H1 (cell line): Measurements from ENCODE around the gene ELP5. TPM values are rescaled to one million over a fixed set of nuclear protein-coding genes. Genes with fewer than 3 reads are reported as not detected.

Source experiments
- CTCF ChIA-PET: fragments of 300-600 bp; sonication (Branson Sonifier 250); formaldehyde crosslinking; loops from one replicate; lab custom pipeline; 2021; ENCODE audit not compliant: partially characterized antibody; lab: Charles Lee
- POLR2A ChIA-PET: fragments of 300-600 bp; sonication (Branson Sonifier 250); formaldehyde crosslinking; loops from one replicate; lab custom pipeline; 2021; ENCODE audit warnings: inconsistent platforms; ENCODE audit not compliant: partially characterized antibody; lab: Charles Lee
- DNase-seq, 2 experiments: peaks; one replicate each; pipeline versions ENCODE4 v3.0.0 to v3.0.0-alpha.2; 2010 to 2022; ENCODE audit warnings: low spot score in 2 of 2, low read depth in 1 of 2, mixed read lengths in 1 of 2
- FAIRE-seq: peaks from 2 replicates; lab custom pipeline; 2011; peaks lifted over from hg19 to GRCh38; lab: Jason Lieb, UNC
- H2AFZ ChIP-seq: 2 replicates; pipeline ENCODE4 v1.8.1; 2012; ENCODE audit warnings: low read length, inconsistent platforms
- H2AK5ac ChIP-seq: 2 replicates; pipeline ENCODE4 v1.6.1; 2013; ENCODE audit warnings: low read depth, low read length
- H2BK120ac ChIP-seq: replicated peaks from 2 replicates; pipeline ENCODE3; 2013; ENCODE audit warnings: low read depth, low read length, inconsistent platforms
- H2BK12ac ChIP-seq: 2 replicates; pipeline ENCODE4 v1.6.1; 2013; ENCODE audit warnings: low read depth, low read length
- H2BK15ac ChIP-seq: 2 replicates; pipeline ENCODE4 v1.6.1; 2013; ENCODE audit warnings: low read length
- H2BK20ac ChIP-seq: 2 replicates; pipeline ENCODE4 v1.6.1; 2013; ENCODE audit warnings: low read length
- H2BK5ac ChIP-seq: 2 replicates; pipeline ENCODE4 v1.6.1; 2013; ENCODE audit warnings: low read depth, low read length
- H3K14ac ChIP-seq: 2 replicates; pipeline ENCODE4 v1.6.1; 2013; ENCODE audit warnings: inconsistent platforms; ENCODE audit not compliant: insufficient read length
- H3K18ac ChIP-seq: 2 replicates; pipeline ENCODE4 v1.6.1; 2013; ENCODE audit warnings: low read length; ENCODE audit errors: extremely low read depth
- H3K23ac ChIP-seq: 2 replicates; pipeline ENCODE4 v1.6.1; 2013; ENCODE audit warnings: inconsistent platforms; ENCODE audit not compliant: insufficient read length
- H3K23me2 ChIP-seq: 2 replicates; pipeline ENCODE4 v1.6.1; 2013; ENCODE audit warnings: low read depth, low read length
- H3K27ac ChIP-seq: 2 replicates; pipeline ENCODE4 v1.6.1; 2011; ENCODE audit warnings: low read depth, low read length, inconsistent platforms
- H3K27me3 ChIP-seq, 4 experiments: replicated peaks in 1 of 4; 1 replicate in 1 of 4; 2 replicates in 3 of 4; pipeline versions ENCODE4 v1.6.1 to v1.8.1; 2011 to 2013; ENCODE audit warnings: low read length in 3 of 4, mild to moderate bottlenecking in 3 of 4, inconsistent platforms in 2 of 4, mixed read lengths in 2 of 4, moderate library complexity in 1 of 4; ENCODE audit not compliant: control insufficient read depth in 3 of 4, insufficient read depth in 3 of 4; ENCODE audit errors: extremely low read depth in 1 of 4
- H3K36me3 ChIP-seq, 4 experiments: 2 replicates each; pipeline versions ENCODE4 v1.6.1 to v1.8.1; 2011 to 2013; ENCODE audit warnings: mild to moderate bottlenecking in 4 of 4, low read length in 3 of 4, moderate library complexity in 2 of 4, control low read depth in 1 of 4, inconsistent platforms in 1 of 4; ENCODE audit not compliant: insufficient read depth in 4 of 4, control insufficient read depth in 2 of 4
- H3K4ac ChIP-seq: replicated peaks from 2 replicates; pipeline ENCODE3; 2013; ENCODE audit warnings: low read length, low read depth, mixed read lengths, inconsistent platforms; ENCODE audit not compliant: insufficient read length
- H3K4me1 ChIP-seq, 4 experiments: replicated peaks in 1 of 4; 1 replicate in 1 of 4; 2 replicates in 3 of 4; pipeline versions ENCODE4 v1.6.1 to v1.8.1; 2011 to 2013; ENCODE audit warnings: low read length in 3 of 4, inconsistent platforms in 2 of 4, mixed read lengths in 1 of 4; ENCODE audit not compliant: insufficient read depth in 4 of 4, control insufficient read depth in 3 of 4
- H3K4me2 ChIP-seq, 2 experiments: 2 replicates each; pipeline versions ENCODE4 v1.6.1 to v1.8.1; 2011 to 2013; ENCODE audit warnings: low read depth in 2 of 2, low read length in 2 of 2, control low read depth in 1 of 2, inconsistent platforms in 1 of 2, mild to moderate bottlenecking in 1 of 2; ENCODE audit not compliant: insufficient read depth in 1 of 2
- H3K4me3 ChIP-seq, 4 experiments: fragments of 200-600, 300-600 bp in 1 of 4; sonication (generic), shearing (Covaris generic), sonication (Bioruptor Twin) in 1 of 4; 2 replicates each; pipeline versions ENCODE4 v1.5.1 to v1.8.1; 2011 to 2016; ENCODE audit warnings: low read length in 4 of 4, low read depth in 3 of 4, control low read depth in 2 of 4, inconsistent platforms in 2 of 4, mild to moderate bottlenecking in 2 of 4, mixed read lengths in 1 of 4, moderate library complexity in 1 of 4; ENCODE audit not compliant: insufficient read depth in 2 of 4; ENCODE audit errors: extremely low read depth in 1 of 4
- H3K56ac ChIP-seq: replicated peaks from 2 replicates; pipeline ENCODE3; 2013; ENCODE audit warnings: low read depth, mild to moderate bottlenecking, mixed read lengths, low read length, inconsistent platforms; ENCODE audit not compliant: insufficient read length
- H3K79me1 ChIP-seq: 2 replicates; pipeline ENCODE4 v1.6.1; 2013; ENCODE audit warnings: low read depth, low read length, control low read depth
- H3K79me2 ChIP-seq, 2 experiments: 2 replicates each; pipeline versions ENCODE4 v1.6.1 to v1.8.1; 2012 to 2013; ENCODE audit warnings: low read length in 2 of 2, mild to moderate bottlenecking in 2 of 2, inconsistent platforms in 1 of 2; ENCODE audit not compliant: insufficient read depth in 2 of 2, control insufficient read depth in 1 of 2
- H3K9ac ChIP-seq, 4 experiments: replicated peaks in 1 of 4; 1 replicate in 1 of 4; 2 replicates in 3 of 4; pipeline versions ENCODE4 v1.6.1 to v1.8.1; 2011 to 2013; ENCODE audit warnings: low read depth in 3 of 4, low read length in 3 of 4, control low read depth in 2 of 4, mild to moderate bottlenecking in 2 of 4, moderate library complexity in 2 of 4, inconsistent platforms in 1 of 4; ENCODE audit errors: extremely low read depth in 1 of 4
- H3K9me3 ChIP-seq, 2 experiments: 2 replicates each; pipeline versions ENCODE4 v1.6.1 to v1.8.1; 2012 to 2013; ENCODE audit warnings: mild to moderate bottlenecking in 2 of 2, moderate library complexity in 2 of 2, control low read depth in 1 of 2, inconsistent platforms in 1 of 2, low read depth in 1 of 2, low read length in 1 of 2, mixed read lengths in 1 of 2; ENCODE audit not compliant: insufficient read depth in 2 of 2
- H4K20me1 ChIP-seq, 2 experiments: replicated peaks in 1 of 2; 2 replicates each; pipeline versions ENCODE3 to v1.8.1; 2011 to 2013; ENCODE audit warnings: inconsistent platforms in 2 of 2, low read length in 2 of 2, mild to moderate bottlenecking in 1 of 2; ENCODE audit not compliant: insufficient read depth in 2 of 2, control insufficient read depth in 1 of 2
- H4K5ac ChIP-seq: 2 replicates; pipeline ENCODE4 v1.6.1; 2013; ENCODE audit warnings: low read length, low read depth, mixed read lengths, inconsistent platforms; ENCODE audit not compliant: insufficient read length
- H4K8ac ChIP-seq: 2 replicates; pipeline ENCODE4 v1.8.0; 2013; ENCODE audit warnings: mild to moderate bottlenecking, moderate library complexity, low read length, inconsistent platforms; ENCODE audit not compliant: insufficient read depth; ENCODE audit errors: extremely low read depth
- H4K91ac ChIP-seq: replicated peaks from 2 replicates; pipeline ENCODE3; 2013; ENCODE audit warnings: low read length, mixed read lengths, inconsistent platforms; ENCODE audit not compliant: insufficient read length
- ASH2L ChIP-seq: fragments of 200-600, 300-600 bp; sonication (generic); IDR thresholded peaks from one replicate; pipeline ENCODE4 v1.7.1; 2017; ENCODE audit warnings: low read length
- CBX8 ChIP-seq: fragments of 300-800, 300-1000 bp; sonication (generic); IDR thresholded peaks from 2 replicates; pipeline ENCODE4 v1.7.1; 2016; ENCODE audit warnings: low read depth, low read length, borderline replicate concordance
- CREB1 ChIP-seq: IDR thresholded peaks from 2 replicates; pipeline ENCODE4 v1.6.1; 2012; ENCODE audit warnings: inconsistent platforms
- EZH2 ChIP-seq: fragments of 200-600 bp; sonication (generic); IDR thresholded peaks from 2 replicates; pipeline ENCODE4 v1.7.1; 2012; ENCODE audit warnings: low read depth, mild to moderate bottlenecking, moderate library complexity, low read length, inconsistent platforms; ENCODE audit not compliant: severe bottlenecking
- HDAC2 ChIP-seq, 2 experiments: fragments of 300-600 bp in 1 of 2; sonication (generic) in 1 of 2; IDR thresholded peaks; 2 replicates each; pipeline ENCODE4 v1.6.1; 2011 to 2012; ENCODE audit warnings: low read depth in 2 of 2, low read length in 2 of 2, mild to moderate bottlenecking in 2 of 2, moderate library complexity in 2 of 2, borderline replicate concordance in 1 of 2, inconsistent platforms in 1 of 2
- MAX ChIP-seq: IDR thresholded peaks from 2 replicates; pipeline ENCODE4 v1.6.1; 2012; ENCODE audit warnings: inconsistent platforms
- SAP30 ChIP-seq: fragments of 300-600 bp; sonication (generic); IDR thresholded peaks from 2 replicates; pipeline ENCODE4 v1.7.1; 2012; ENCODE audit warnings: low read length, moderate library complexity, mild to moderate bottlenecking, inconsistent platforms; ENCODE audit not compliant: insufficient read depth, insufficient replicate concordance
- SP2 ChIP-seq: IDR thresholded peaks from 2 replicates; pipeline ENCODE4 v1.6.1; 2012; ENCODE audit warnings: mild to moderate bottlenecking, low read length, inconsistent platforms
- WGBS, 2 experiments: shearing (Covaris generic) in 1 of 2; methylation state at CpG; one replicate each; pipeline versions ENCODE4 v1.1.6 to v1.1.7; 2013 to 2015; ENCODE audit warnings: low lambda C conversion rate in 2 of 2, mixed read lengths in 2 of 2, inconsistent platforms in 1 of 2, low coverage in 1 of 2, missing lambda C conversion rate in 1 of 2; ENCODE audit not compliant: insufficient replicate concordance in 2 of 2, insufficient coverage in 1 of 2, insufficient read length in 1 of 2; ENCODE audit errors: extremely low coverage in 1 of 2, missing lambda C conversion rate in 1 of 2; 5-methylcytosine and 5-hydroxymethylcytosine counted together
- polyA plus RNA-seq, 7 experiments: library from polyadenylated mRNA; depleted of rRNA in 3 of 7; stranded (reverse) in 5 of 7; unstranded in 2 of 7; fragments of >200 nt in 5 of 7; fragments of 200-250 nt in 2 of 7; gene quantifications; 1 replicate in 5 of 7; 2 replicates in 1 of 7; 4 replicates in 1 of 7; pipeline versions ENCODE4 v1.2.1 to v1.2.3, GENCODE V29; 2011 to 2013; ENCODE audit warnings: missing spikeins in 2 of 7, mixed read lengths in 2 of 7
- total RNA-seq: library from RNA; stranded (reverse); fragmentation: NEBNext Ultra II Directional; extraction: Animal tissue kit (Norgen Biotek cat#: 25700); gene quantifications from 2 replicates; pipeline ENCODE4 v1.2.1, GENCODE V29; 2021
- TF ChIP-seq, protein P1 (sequence below): IDR thresholded peaks from 2 replicates; pipeline ENCODE4 v1.6.1; 2011; ENCODE audit warnings: low read length, improper control_type of control experiment

The ELP5 gene
- total and polyA plus RNA-seq, 2 of the 8 experiments (the other 6 are each of a cell fraction or from before 2014, with no cell fraction given) = 75.4 to 107 TPM

- Histone ChIP-seq H4K20me1 (no peaks in the 10 kb centered on the region), H3K9ac (peak overlapping the region in 1 of 4 experiments; percentile 45; a peak in 2 of 7 replicates), H2BK20ac (no peak overlapping the region), H3K23ac (no peak overlapping the region), H2BK5ac (peak overlapping the region; percentile 82), H3K79me2 (peaks cover 0 to 39% of the 10 kb centered on the region in 2 experiments; a peak in 2 of 4 replicates), H4K8ac (no peak overlapping the region), H2AFZ (no peak overlapping the region), H3K79me1 (peaks cover 3% of the 10 kb centered on the region; the same call in 1 of the 2 replicates), H3K18ac (peak overlapping the region; percentile 93), H3K56ac (no peak overlapping the region), H3K14ac (no peak overlapping the region), H2BK120ac (no peak overlapping the region), H3K4ac (no peak overlapping the region), H4K91ac (no peak overlapping the region), H2BK12ac (0 out of 2 replicates have a peak overlapping the region, but pooled peaks have one; percentile 84), H4K5ac (no peak overlapping the region), H3K27ac (peak overlapping the region; percentile 73), H3K4me2 (peak overlapping the region; percentile 69 to 87), H2AK5ac (0 out of 2 replicates have a peak overlapping the region, but pooled peaks have one; percentile 75), H2BK15ac (no peak overlapping the region), H3K27me3 (no peaks in the 10 kb centered on the region), H3K4me3 (peak overlapping the region in 3 of 4 experiments; percentile 1 to 68 (median 51); a peak in 5 of 8 replicates), H3K23me2 (peaks cover 27% of the 10 kb centered on the region; the same call in 1 of the 2 replicates), H3K9me3 (no peaks in the 10 kb centered on the region), H3K36me3 (no peaks in the 10 kb centered on the region), H3K4me1 (peaks cover 9 to 45% (median 28%) of the 10 kb centered on the region in 4 experiments)
- DNase-seq (no peak), FAIRE-seq (peak; percentile 95)
- POLR2A ChIA-PET = interaction anchor here (0.9 to 3.7 kb wide), 14 partner anchors 9 to 189 kb away, joined by 3 to 22 read pairs (median 4); partner anchors contain the start of genes CLDN7, CTDNEP1, DVL2 and ELP5
- 12% methylated on average over 9 of the region's 9 CpGs; no CpG with 5 or more reads in 1 of the 2 experiments for WGBS, 2 experiments
- CTCF ChIA-PET = interaction anchor here (0.6 to 2.1 kb wide), 10 partner anchors 15 to 417 kb away, joined by 3 to 16 read pairs (median 3); partner anchors contain the start of genes DVL2, GABARAP and PHF23
- TF ChIP-seq SAP30 (peak; percentile 37), HDAC2 (IDR thresholded peaks at IDR 0.05; ENCODE audit: borderline replicate concordance in 1 of 2, low read depth in 2 of 2, low read length in 2 of 2) (no peak), ASH2L (peak; percentile 10), CBX8 (no peak), EZH2 (no peak), SP2 (no peak), MAX (peak; percentile 2; the same call in 1 of the 2 replicates), CREB1 (0 out of 2 replicates have a peak, but pooled peaks have one; percentile 42)
- TF ChIP-seq, protein P1, sequence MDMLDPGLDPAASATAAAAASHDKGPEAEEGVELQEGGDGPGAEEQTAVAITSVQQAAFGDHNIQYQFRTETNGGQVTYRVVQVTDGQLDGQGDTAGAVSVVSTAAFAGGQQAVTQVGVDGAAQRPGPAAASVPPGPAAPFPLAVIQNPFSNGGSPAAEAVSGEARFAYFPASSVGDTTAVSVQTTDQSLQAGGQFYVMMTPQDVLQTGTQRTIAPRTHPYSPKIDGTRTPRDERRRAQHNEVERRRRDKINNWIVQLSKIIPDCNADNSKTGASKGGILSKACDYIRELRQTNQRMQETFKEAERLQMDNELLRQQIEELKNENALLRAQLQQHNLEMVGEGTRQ = no peak
These were observed 36.8 kb upstream of the ELP5 start for GRCh38 chr17:7215136-7215638.
